Prostate gland (tissue), 2 donors: Measurements from ENCODE around the gene RDX. TPM values are rescaled to one million over a fixed set of nuclear protein-coding genes. Genes with fewer than 3 reads are reported as not detected.

Experiments used
- DNase-seq: peaks from one replicate; pipeline ENCODE4 v3.0.0-alpha.2; 2019; ENCODE audit warnings: low spot score
- H3K27ac ChIP-seq, 2 donors: fragments of 200-600 bp; sonication (generic); 2 replicates each; pipeline ENCODE4 v1.5.1; 2017 to 2019
- H3K27me3 ChIP-seq: fragments of 200-600 bp; sonication (generic); replicated peaks from 2 replicates; pipeline ENCODE4 v1.5.1; 2019; ENCODE audit not compliant: insufficient read depth
- H3K36me3 ChIP-seq, 2 donors: fragments of 200-600 bp; sonication (generic); 1 replicate in 1 of 2; 2 replicates in 1 of 2; pipeline versions ENCODE4 v1.5.1 to v1.8.1; 2017 to 2019
- H3K4me1 ChIP-seq: fragments of 200-600 bp; sonication (generic); replicated peaks from 2 replicates; pipeline ENCODE4 v1.5.1; 2019
- H3K4me3 ChIP-seq, 2 donors: fragments of 200-600 bp; sonication (generic); 2 replicates each; pipeline ENCODE4 v1.5.1; 2017 to 2019
- H3K9me3 ChIP-seq: fragments of 200-600 bp; sonication (generic); 2 replicates; pipeline ENCODE4 v1.5.1; 2017
- POLR2A ChIP-seq: fragments of 450-650 bp; IDR thresholded peaks from one replicate; pipeline ENCODE4 v1.6.1; 2016; ENCODE audit warnings: antibody characterized with exemption, mild to moderate bottlenecking
- POLR2AphosphoS5 ChIP-seq: sonication (generic); formaldehyde crosslinking; IDR thresholded peaks from one replicate; pipeline ENCODE4 v1.6.1; 2017; ENCODE audit warnings: antibody characterized with exemption
- WGBS: methylation state at CpG from one replicate; pipeline ENCODE4 v1.1.5; 2018; 5-methylcytosine and 5-hydroxymethylcytosine counted together
- intact Hi-C: fragments of 100-400 bp; cut with DNase I; formaldehyde crosslinking; loops from one replicate; pipeline ENCODE4 v1.14.2; 2022
- total RNA-seq, 2 donors: library from RNA; depleted of rRNA; stranded (reverse); fragments of >200 nt; gene quantifications; one replicate each; pipeline ENCODE4 v1.1.0, GENCODE V29; 2016
- TF ChIP-seq, protein P1 (sequence below), 4 experiments: fragments of 200-600 bp in 2 of 4; fragments of 450-650 bp in 2 of 4; sonication (generic) in 2 of 4; IDR thresholded peaks; 1 replicate in 3 of 4; 2 replicates in 1 of 4; pipeline ENCODE4 v1.5.1; 2016 to 2019; ENCODE audit warnings: antibody characterized with exemption in 4 of 4, mild to moderate bottlenecking in 2 of 4, moderate library complexity in 2 of 4

The RDX gene
- total RNA-seq, 2 donors from 2014 or later: 45.4 to 136 TPM

GRCh38 chr11:110317516-110317932 lies 21.1 kb upstream of the RDX start:
- TF ChIP-seq POLR2AphosphoS5: no peak
- TF ChIP-seq, protein P1, sequence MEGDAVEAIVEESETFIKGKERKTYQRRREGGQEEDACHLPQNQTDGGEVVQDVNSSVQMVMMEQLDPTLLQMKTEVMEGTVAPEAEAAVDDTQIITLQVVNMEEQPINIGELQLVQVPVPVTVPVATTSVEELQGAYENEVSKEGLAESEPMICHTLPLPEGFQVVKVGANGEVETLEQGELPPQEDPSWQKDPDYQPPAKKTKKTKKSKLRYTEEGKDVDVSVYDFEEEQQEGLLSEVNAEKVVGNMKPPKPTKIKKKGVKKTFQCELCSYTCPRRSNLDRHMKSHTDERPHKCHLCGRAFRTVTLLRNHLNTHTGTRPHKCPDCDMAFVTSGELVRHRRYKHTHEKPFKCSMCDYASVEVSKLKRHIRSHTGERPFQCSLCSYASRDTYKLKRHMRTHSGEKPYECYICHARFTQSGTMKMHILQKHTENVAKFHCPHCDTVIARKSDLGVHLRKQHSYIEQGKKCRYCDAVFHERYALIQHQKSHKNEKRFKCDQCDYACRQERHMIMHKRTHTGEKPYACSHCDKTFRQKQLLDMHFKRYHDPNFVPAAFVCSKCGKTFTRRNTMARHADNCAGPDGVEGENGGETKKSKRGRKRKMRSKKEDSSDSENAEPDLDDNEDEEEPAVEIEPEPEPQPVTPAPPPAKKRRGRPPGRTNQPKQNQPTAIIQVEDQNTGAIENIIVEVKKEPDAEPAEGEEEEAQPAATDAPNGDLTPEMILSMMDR (IDR thresholded peaks at IDR 0.05): no peak
- no peak for TF ChIP-seq POLR2A
- Histone ChIP-seq H3K36me3 (no peaks in the 10 kb centered on the region), H3K9me3 (no peaks in the 10 kb centered on the region), H3K27ac (no peak overlapping the region), H3K4me3 (no peak overlapping the region), H3K27me3 (no peaks in the 10 kb centered on the region), H3K4me1 (no peaks in the 10 kb centered on the region)
- no peak for DNase-seq
- intact Hi-C loops: no loop called here
- WGBS: 27% methylated on average over 3 of the region's 3 CpGs

DNA sequence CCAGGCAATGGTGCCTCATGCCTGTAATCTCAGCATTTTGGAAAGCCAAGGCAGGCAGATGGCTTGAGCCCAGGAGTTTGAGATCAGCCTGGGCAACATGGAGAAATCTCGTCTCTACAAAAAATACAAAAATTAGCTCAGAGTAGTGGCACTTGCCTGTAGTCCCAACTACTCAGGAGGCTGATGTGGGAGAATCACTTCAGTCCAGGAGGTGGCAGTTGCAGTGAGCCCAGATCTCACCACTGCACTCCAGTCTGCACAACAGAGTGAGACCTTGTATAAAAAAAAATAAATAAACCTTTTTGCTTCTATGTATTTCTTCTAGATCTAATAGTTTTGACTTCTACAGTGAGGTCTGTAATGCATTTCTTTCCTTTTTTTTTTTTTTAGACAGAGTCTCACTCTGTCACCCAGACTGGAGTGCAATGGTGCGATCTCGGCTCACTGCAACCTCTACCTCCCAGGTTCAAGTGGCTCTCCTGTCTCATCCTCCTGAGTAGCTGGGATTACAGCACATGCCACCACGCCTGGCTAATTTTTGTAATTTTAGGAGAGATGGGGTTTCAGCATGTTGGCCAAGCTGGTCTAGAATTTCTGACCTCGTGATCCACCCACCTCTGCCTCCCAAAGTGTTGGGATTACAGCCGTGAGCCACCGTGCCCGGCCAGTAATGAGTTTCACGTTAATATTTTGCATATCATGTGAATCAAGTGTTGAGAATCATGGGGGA lies 18.1 kb upstream of the RDX start:
- DNase-seq: no peak
- WGBS: 95% methylated on average over 9 of the region's 9 CpGs

GRCh38 chr11:110312670-110313069 lies 16.3 kb upstream of the RDX start:
- Histone ChIP-seq H3K27me3 (no peaks in the 10 kb centered on the region), H3K4me1 (no peaks in the 10 kb centered on the region), H3K9me3 (no peaks in the 10 kb centered on the region), H3K4me3 (no peak overlapping the region), H3K36me3 (no peaks in the 10 kb centered on the region), H3K27ac (no peak overlapping the region)
- intact Hi-C loops: no loop called here
- no peak for DNase-seq
- no peak for TF ChIP-seq POLR2A
- no peak for TF ChIP-seq POLR2AphosphoS5
- TF ChIP-seq, protein P1 (IDR thresholded peaks at IDR 0.05): no peak

More for the DNA sequence above, 18.1 kb upstream of the RDX start:
- Histone ChIP-seq H3K4me3 (no peak overlapping the region), H3K9me3 (no peaks in the 10 kb centered on the region), H3K4me1 (no peaks in the 10 kb centered on the region), H3K36me3 (no peaks in the 10 kb centered on the region), H3K27me3 (no peaks in the 10 kb centered on the region), H3K27ac (no peak overlapping the region)
- intact Hi-C loops: no loop called here
- TF ChIP-seq POLR2AphosphoS5: no peak
- TF ChIP-seq POLR2A: no peak
- TF ChIP-seq, protein P1 (IDR thresholded peaks at IDR 0.05): no peak

- H3K27me3 ChIP-seq: no peaks in the 10 kb centered on the region
- TF ChIP-seq POLR2A (no peak), POLR2AphosphoS5 (no peak)
- TF ChIP-seq, protein P1 (IDR thresholded peaks at IDR 0.05): no peak
- H3K4me1 ChIP-seq: no peaks in the 10 kb centered on the region
- no peaks in the 10 kb centered on the region for H3K9me3 ChIP-seq
- H3K27ac ChIP-seq: no peak overlapping the region
- DNase-seq: no peak
- intact Hi-C loops: no loop called here
- 94% methylated on average over 3 of the region's 3 CpGs for WGBS
- H3K4me3 ChIP-seq: no peak overlapping the region
- H3K36me3 ChIP-seq: no peaks in the 10 kb centered on the region
Measured at GRCh38 chr11:110311783-110312579, 15.6 kb upstream of the RDX start.
